Measurements from ENCODE around the gene FOXO3.

The FOXO3 gene

DNA sequence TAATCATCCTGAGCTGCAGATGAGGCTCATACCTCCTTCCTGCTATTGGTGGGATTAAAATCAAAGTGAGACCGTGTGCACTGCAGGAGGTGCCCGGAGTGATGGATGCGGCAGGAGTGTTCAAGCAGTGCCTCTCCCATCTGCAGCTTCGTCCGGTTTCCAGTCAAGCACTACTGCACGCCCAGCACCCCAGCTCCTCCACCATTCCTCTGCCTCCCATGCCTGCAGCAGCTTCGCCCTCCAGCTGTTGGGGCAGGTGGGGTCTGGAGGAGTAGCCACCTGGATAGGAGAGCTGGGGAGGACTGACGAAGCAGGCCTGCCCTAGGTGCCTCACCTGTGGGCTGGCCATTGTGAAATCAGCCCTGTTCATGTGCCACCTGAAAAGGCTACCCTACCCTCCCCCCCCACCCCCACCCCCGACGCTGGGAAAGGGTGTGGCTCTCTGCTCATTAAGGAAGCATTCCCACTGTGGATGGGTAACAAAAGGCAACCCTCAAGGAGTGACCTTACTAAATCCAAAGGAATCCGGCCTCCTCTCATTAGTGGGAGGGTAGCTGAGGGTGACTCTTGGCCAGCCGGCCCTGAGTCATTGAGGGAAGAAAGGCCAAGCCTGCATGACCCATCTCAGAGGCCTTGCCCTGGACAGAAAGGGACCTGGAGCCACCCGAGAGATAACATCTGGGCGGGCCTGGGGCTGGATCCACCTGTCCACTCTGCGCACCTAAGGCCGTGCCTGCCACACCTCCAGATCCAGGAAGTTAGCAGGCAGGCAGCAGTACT, 171.6 kb downstream of the FOXO3 start:
- TF ChIP-seq GATA2 (IDR thresholded peaks at IDR 0.05; ENCODE audit: low read depth, low read length) (no peak), GATA3 (IDR thresholded peaks at IDR 0.05; ENCODE audit: low read depth, low read length) (no peak)

GRCh38 chr6:108733051-108733450, 172.3 kb downstream of the FOXO3 start:
- TF ChIP-seq GATA3 (IDR thresholded peaks at IDR 0.05; ENCODE audit: low read depth, low read length) = no peak
- TF ChIP-seq GATA2 (IDR thresholded peaks at IDR 0.05; ENCODE audit: low read depth, low read length) = no peak

DNA sequence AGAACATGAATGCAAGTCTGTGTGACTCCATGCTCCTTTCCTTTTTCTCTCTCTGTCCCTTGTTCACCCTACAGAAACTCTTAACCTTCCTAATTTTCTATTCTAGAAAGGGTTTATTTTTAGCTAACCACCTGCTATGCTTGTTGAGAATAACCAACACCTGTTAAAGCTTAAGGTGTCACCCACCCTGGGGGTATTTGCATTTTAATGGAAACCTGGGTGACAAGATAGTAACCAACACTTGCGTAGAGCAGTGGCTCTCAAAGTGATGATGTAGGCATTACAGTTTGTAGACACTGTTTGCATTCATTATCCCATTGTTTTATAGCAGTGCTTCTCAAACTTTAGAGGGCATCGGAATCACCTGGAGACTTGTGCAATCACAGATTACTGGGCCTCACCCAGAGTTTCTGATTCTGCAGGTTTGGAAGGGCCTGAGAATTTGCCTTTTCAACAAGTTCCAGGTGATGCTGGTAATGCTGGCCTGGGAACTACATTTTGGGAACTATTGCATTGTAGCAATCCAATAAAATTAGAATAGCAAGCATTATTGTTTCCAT, 173.1 kb downstream of the FOXO3 start:
- TF ChIP-seq GATA2 (IDR thresholded peaks at IDR 0.05; ENCODE audit: low read depth, low read length) (no peak), GATA3 (IDR thresholded peaks at IDR 0.05; ENCODE audit: low read depth, low read length) (no peak)

Measured in SH-SY5Y (cell line).